ENCODE data around the gene DCC. TPM values are rescaled to one million over a fixed set of nuclear protein-coding genes. Genes with fewer than 3 reads are reported as not detected.

The DCC gene
- total RNA-seq, 1 experiment from 2014 or later = not detected

GRCh38 chr18:53134711-53135110 lies 794.7 kb downstream of the DCC start:
- Mint-ChIP-seq H3K4me3 (ENCODE audit: unreplicated experiment) (no peak overlapping the region), H3K36me3 (ENCODE audit: insufficient read depth, unreplicated experiment) (no peaks in the 10 kb centered on the region), H3K27me3 (ENCODE audit: insufficient read depth, unreplicated experiment) (no peaks in the 10 kb centered on the region), H3K9me3 (ENCODE audit: unreplicated experiment) (no peaks in the 10 kb centered on the region), H3K27ac (ENCODE audit: low read depth, unreplicated experiment) (no peak overlapping the region), H3K4me1 (ENCODE audit: insufficient read depth, unreplicated experiment) (no peaks in the 10 kb centered on the region)
- no TSS peak for BruUV-seq (replicated peaks)
- ChIA-PET POLR2A (interaction anchor here (0.6 to 0.9 kb wide), 4 partner anchors 15 to 1021 kb away, joined by 3 to 4 read pairs (median 3); no protein-coding TSS in a partner anchor), CTCF (no interaction called here)
- TF ChIP-seq CTCF (IDR thresholded peaks at IDR 0.05; ENCODE audit: unreplicated experiment) = no peak
- intact Hi-C loops (cut with micrococcal nuclease) = no loop called here
- DNase-seq (ENCODE audit: unreplicated experiment) = no peak

DNA sequence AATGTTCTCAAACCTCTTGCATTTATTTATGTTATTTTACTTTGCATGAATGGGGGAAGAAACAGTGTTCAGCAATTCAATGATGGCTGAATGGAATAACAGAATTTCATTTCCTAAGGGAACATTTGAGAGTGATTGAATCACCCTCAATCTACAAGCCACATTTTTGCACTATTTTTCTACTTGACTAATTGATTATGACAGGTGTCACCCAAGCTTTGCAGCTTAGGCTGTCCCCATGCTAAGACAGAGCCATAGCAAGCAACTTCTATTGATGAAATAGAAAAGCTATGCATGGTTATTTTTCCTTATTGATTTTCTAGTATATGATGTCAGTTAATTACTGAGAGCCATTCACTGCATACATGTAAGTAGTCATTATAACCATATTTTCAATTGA lies 795.7 kb downstream of the DCC start:
- CTCF ChIA-PET = no interaction called here
- Mint-ChIP-seq H3K36me3 (ENCODE audit: insufficient read depth, unreplicated experiment) (no peaks in the 10 kb centered on the region), H3K4me1 (ENCODE audit: insufficient read depth, unreplicated experiment) (no peaks in the 10 kb centered on the region), H3K27me3 (ENCODE audit: insufficient read depth, unreplicated experiment) (no peaks in the 10 kb centered on the region), H3K4me3 (ENCODE audit: unreplicated experiment) (no peak overlapping the region), H3K27ac (ENCODE audit: low read depth, unreplicated experiment) (no peak overlapping the region), H3K9me3 (ENCODE audit: unreplicated experiment) (peaks cover 6% of the 10 kb centered on the region)
- DNase-seq (ENCODE audit: unreplicated experiment) = no peak
- POLR2A ChIA-PET = interaction anchor here (0.6 to 0.9 kb wide), 2 partner anchors 15 to 16 kb away, joined by 3 read pairs; no protein-coding TSS in a partner anchor
- no TSS peak for BruUV-seq (replicated peaks)
- intact Hi-C loops (cut with micrococcal nuclease) = no loop called here
- TF ChIP-seq CTCF (IDR thresholded peaks at IDR 0.05; ENCODE audit: unreplicated experiment) = no peak

- Mint-ChIP-seq H3K27me3 (ENCODE audit: insufficient read depth, unreplicated experiment) (no peaks in the 10 kb centered on the region), H3K4me1 (ENCODE audit: insufficient read depth, unreplicated experiment) (no peaks in the 10 kb centered on the region), H3K9me3 (ENCODE audit: unreplicated experiment) (peaks cover 16% of the 10 kb centered on the region), H3K27ac (ENCODE audit: low read depth, unreplicated experiment) (no peak overlapping the region), H3K4me3 (ENCODE audit: unreplicated experiment) (no peak overlapping the region), H3K36me3 (ENCODE audit: insufficient read depth, unreplicated experiment) (no peaks in the 10 kb centered on the region)
- no peak for DNase-seq (ENCODE audit: unreplicated experiment)
- ChIA-PET CTCF (interaction anchor here (0.7 kb wide), 1 partner anchor 548 kb away, joined by 3 read pairs; no protein-coding TSS in a partner anchor), POLR2A (interaction anchor here (0.7 to 1.1 kb wide), 2 partner anchors 12 to 1400 kb away, joined by 3 to 4 read pairs; no protein-coding TSS in a partner anchor)
- intact Hi-C loops (cut with micrococcal nuclease) = no loop called here
- TF ChIP-seq CTCF (IDR thresholded peaks at IDR 0.05; ENCODE audit: unreplicated experiment) = no peak
- no TSS peak for BruUV-seq (replicated peaks)
Measured at GRCh38 chr18:53139746-53140500, 799.9 kb downstream of the DCC start.

- TF ChIP-seq CTCF (IDR thresholded peaks at IDR 0.05; ENCODE audit: unreplicated experiment) = no peak
- peak; percentile 26 for DNase-seq (ENCODE audit: unreplicated experiment)
- intact Hi-C loops (cut with micrococcal nuclease) = no loop called here
- ChIA-PET CTCF (interaction anchor here (0.7 to 1.3 kb wide), 2 partner anchors 10 to 11 kb away, joined by 4 read pairs; no protein-coding TSS in a partner anchor), POLR2A (interaction anchor here (0.7 kb wide), 1 partner anchor 655 kb away, joined by 3 read pairs; no protein-coding TSS in a partner anchor)
- no peak overlapping the region for H3K4me3 Mint-ChIP-seq (ENCODE audit: unreplicated experiment)
- no TSS peak for BruUV-seq (replicated peaks)
- H3K36me3 Mint-ChIP-seq (ENCODE audit: insufficient read depth, unreplicated experiment) = no peaks in the 10 kb centered on the region
- H3K9me3 Mint-ChIP-seq (ENCODE audit: unreplicated experiment) = peaks cover 23% of the 10 kb centered on the region
- no peak overlapping the region for H3K27ac Mint-ChIP-seq (ENCODE audit: low read depth, unreplicated experiment)
- no peaks in the 10 kb centered on the region for H3K4me1 Mint-ChIP-seq (ENCODE audit: insufficient read depth, unreplicated experiment)
- H3K27me3 Mint-ChIP-seq (ENCODE audit: insufficient read depth, unreplicated experiment) = no peaks in the 10 kb centered on the region
Measured at GRCh38 chr18:53142005-53142404, 802.0 kb downstream of the DCC start.

Data from MCF 10A (cell line).